Activated CD4-positive, alpha-beta T cell treated with anti-CD3 and anti-CD28 coated beads for 24 hours (primary cell): ENCODE results near the gene SPN.
"Not testable (repeated sequence)": the region's sequence is repeated elsewhere in the genome, so short reads cannot be mapped to it uniquely, and the experiment has no call there.

Experiments used
- DNase-seq, 2 donors: peaks; one replicate each; pipeline ENCODE4 v3.0.0-alpha.2; 2020; ENCODE audit warnings: low read depth in 2 of 2

The SPN gene

GRCh38 chr16:29701214-29701555 is 38.1 kb downstream of the SPN start:
- no peak for DNase-seq

GRCh38 chr16:29702269-29702668 is 39.2 kb downstream of the SPN start:
- DNase-seq: no peak

- no peak for DNase-seq
Observed at GRCh38 chr16:29705030-29705429, 42.0 kb downstream of the SPN start.

- DNase-seq: not testable (repeated sequence)
Observed at GRCh38 chr16:29707160-29707559, 44.1 kb downstream of the SPN start.

GRCh38 chr16:29708917-29709600 is 46.0 kb downstream of the SPN start:
- DNase-seq: no peak

GRCh38 chr16:29709657-29710056 is 46.6 kb downstream of the SPN start:
- not testable (repeated sequence) for DNase-seq

- peak in 1 of 2 donors; percentile 29 for DNase-seq
Observed at GRCh38 chr16:29710227-29711219, 47.5 kb downstream of the SPN start.

- DNase-seq: no peak
Observed at GRCh38 chr16:29712809-29713208, 49.8 kb downstream of the SPN start.

- DNase-seq: no peak
Observed at GRCh38 chr16:29714396-29714795, 51.3 kb downstream of the SPN start.

GRCh38 chr16:29714972-29715371 is 51.9 kb downstream of the SPN start:
- DNase-seq: no peak

- DNase-seq: no peak
Observed at GRCh38 chr16:29717113-29717512, 54.1 kb downstream of the SPN start.

- no peak for DNase-seq
Observed at GRCh38 chr16:29719063-29719462, 56.0 kb downstream of the SPN start.
